Measurements from ENCODE around the gene IL17B.

- TF ChIP-seq CTCF (IDR thresholded peaks at IDR 0.05) (no peak), POLR2A (IDR thresholded peaks at IDR 0.05) (no peak)
Measured at GRCh38 chr5:149392718-149393117, 13.6 kb upstream of the IL17B start.

Data from esophagus squamous epithelium (tissue), 4 donors.